Calu3 (cell line): ENCODE data around the gene SOX8. TPM values are rescaled to one million over a fixed set of nuclear protein-coding genes. Genes with fewer than 3 reads are reported as not detected.

Experiments used
- BruUV-seq: library from RNA; stranded (reverse); fragments of 400-500 nt; replicated peaks from 2 replicates; lab custom pipeline; 2021; lab: Mats Ljungman, UMichigan
- CTCF ChIA-PET: fragments of 300-600 bp; sonication (Branson Sonifier 250); formaldehyde crosslinking; loops from one replicate; lab custom pipeline; 2022; ENCODE audit warnings: antibody characterized with exemption; lab: Charles Lee
- DNase-seq: peaks from one replicate; pipeline ENCODE4 v3.0.0; 2022
- H3K27ac Mint-ChIP-seq: one replicate; pipeline ENCODE4 v1.8.0; 2022; ENCODE audit warnings: mixed read lengths; ENCODE audit not compliant: unreplicated experiment
- H3K27me3 Mint-ChIP-seq: one replicate; pipeline ENCODE4 v1.8.0; 2022; ENCODE audit warnings: mixed read lengths; ENCODE audit not compliant: unreplicated experiment
- H3K36me3 Mint-ChIP-seq: one replicate; pipeline ENCODE4 v1.8.0; 2022; ENCODE audit warnings: mild to moderate bottlenecking, moderate library complexity, mixed read lengths; ENCODE audit not compliant: insufficient read depth, unreplicated experiment
- H3K4me1 Mint-ChIP-seq: one replicate; pipeline ENCODE4 v1.8.0; 2022; ENCODE audit warnings: mild to moderate bottlenecking, low read depth, mixed read lengths; ENCODE audit not compliant: unreplicated experiment
- H3K4me3 Mint-ChIP-seq: one replicate; pipeline ENCODE4 v1.8.0; 2022; ENCODE audit warnings: mild to moderate bottlenecking, low read depth, moderate library complexity, mixed read lengths; ENCODE audit not compliant: unreplicated experiment
- H3K9me3 Mint-ChIP-seq: one replicate; pipeline ENCODE4 v1.8.0; 2022; ENCODE audit warnings: low read depth, mixed read lengths; ENCODE audit not compliant: unreplicated experiment
- intact Hi-C: fragments of 100-400 bp; cut with micrococcal nuclease; formaldehyde crosslinking; loops from one replicate; pipeline ENCODE4 v1.10.0; 2022; ENCODE audit not compliant: unreplicated experiment
- total RNA-seq: library from RNA; stranded (reverse); gene quantifications from 2 replicates; pipeline ENCODE4 v1.2.3, GENCODE V29; 2022
- TF ChIP-seq, protein P1 (sequence below): fragments of 200-600 bp; IDR thresholded peaks from one replicate; pipeline ENCODE4 v1.8.0; 2022; ENCODE audit warnings: antibody characterized with exemption; ENCODE audit not compliant: unreplicated experiment

Gene SOX8
- total RNA-seq, 1 experiment from 2014 or later: 0.92 TPM

GRCh38 chr16:966505-966904 lies 15.1 kb upstream of the SOX8 start:
- peaks cover 33% of the 10 kb centered on the region for H3K36me3 Mint-ChIP-seq
- intact Hi-C loops: no loop called here
- H3K27ac Mint-ChIP-seq: no peak overlapping the region
- peaks cover 8% of the 10 kb centered on the region for H3K9me3 Mint-ChIP-seq
- H3K4me3 Mint-ChIP-seq: no peak overlapping the region
- no TSS peak for BruUV-seq
- H3K27me3 Mint-ChIP-seq: no peaks in the 10 kb centered on the region
- TF ChIP-seq, protein P1, sequence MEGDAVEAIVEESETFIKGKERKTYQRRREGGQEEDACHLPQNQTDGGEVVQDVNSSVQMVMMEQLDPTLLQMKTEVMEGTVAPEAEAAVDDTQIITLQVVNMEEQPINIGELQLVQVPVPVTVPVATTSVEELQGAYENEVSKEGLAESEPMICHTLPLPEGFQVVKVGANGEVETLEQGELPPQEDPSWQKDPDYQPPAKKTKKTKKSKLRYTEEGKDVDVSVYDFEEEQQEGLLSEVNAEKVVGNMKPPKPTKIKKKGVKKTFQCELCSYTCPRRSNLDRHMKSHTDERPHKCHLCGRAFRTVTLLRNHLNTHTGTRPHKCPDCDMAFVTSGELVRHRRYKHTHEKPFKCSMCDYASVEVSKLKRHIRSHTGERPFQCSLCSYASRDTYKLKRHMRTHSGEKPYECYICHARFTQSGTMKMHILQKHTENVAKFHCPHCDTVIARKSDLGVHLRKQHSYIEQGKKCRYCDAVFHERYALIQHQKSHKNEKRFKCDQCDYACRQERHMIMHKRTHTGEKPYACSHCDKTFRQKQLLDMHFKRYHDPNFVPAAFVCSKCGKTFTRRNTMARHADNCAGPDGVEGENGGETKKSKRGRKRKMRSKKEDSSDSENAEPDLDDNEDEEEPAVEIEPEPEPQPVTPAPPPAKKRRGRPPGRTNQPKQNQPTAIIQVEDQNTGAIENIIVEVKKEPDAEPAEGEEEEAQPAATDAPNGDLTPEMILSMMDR: no peak
- DNase-seq: no peak
- CTCF ChIA-PET: no interaction called here
- H3K4me1 Mint-ChIP-seq: peaks cover 22% of the 10 kb centered on the region

- peaks cover 28% of the 10 kb centered on the region for H3K4me1 Mint-ChIP-seq
- no peaks in the 10 kb centered on the region for H3K27me3 Mint-ChIP-seq
- H3K9me3 Mint-ChIP-seq: peaks cover 8% of the 10 kb centered on the region
- H3K27ac Mint-ChIP-seq: no peak overlapping the region
- H3K4me3 Mint-ChIP-seq: no peak overlapping the region
- TF ChIP-seq, protein P1: no peak
- H3K36me3 Mint-ChIP-seq: peaks cover 39% of the 10 kb centered on the region
- CTCF ChIA-PET: interaction anchor here (0.6 kb wide), 1 partner anchor 914 kb away, joined by 3 read pairs; no protein-coding TSS in a partner anchor
- no peak for DNase-seq
- no TSS peak for BruUV-seq
- intact Hi-C loops: no loop called here
Observed at GRCh38 chr16:967077-967541, 14.5 kb upstream of the SOX8 start.

- CTCF ChIA-PET: interaction anchor here (0.6 kb wide), 1 partner anchor 913 kb away, joined by 3 read pairs; no protein-coding TSS in a partner anchor
- Mint-ChIP-seq H3K4me1 (peaks cover 32% of the 10 kb centered on the region), H3K36me3 (peaks cover 44% of the 10 kb centered on the region), H3K4me3 (no peak overlapping the region), H3K27me3 (no peaks in the 10 kb centered on the region), H3K27ac (no peak overlapping the region), H3K9me3 (peaks cover 8% of the 10 kb centered on the region)
- TF ChIP-seq, protein P1: no peak
- intact Hi-C loops: no loop called here
- BruUV-seq: no TSS peak
- no peak for DNase-seq
Observed at GRCh38 chr16:967546-968295, 13.8 kb upstream of the SOX8 start.

GRCh38 chr16:968620-969019 lies 12.9 kb upstream of the SOX8 start:
- no peak for DNase-seq
- Mint-ChIP-seq H3K4me1 (peaks cover 34% of the 10 kb centered on the region), H3K27ac (no peak overlapping the region), H3K9me3 (peaks cover 8% of the 10 kb centered on the region), H3K27me3 (no peaks in the 10 kb centered on the region), H3K4me3 (peak overlapping the region; percentile 69), H3K36me3 (peaks cover 45% of the 10 kb centered on the region)
- intact Hi-C loops: no loop called here
- CTCF ChIA-PET: no interaction called here
- TF ChIP-seq, protein P1: no peak
- TSS peak; percentile 30 for BruUV-seq
